Gastrocnemius medialis (tissue), 4 donors: Measurements from ENCODE around the gene FRS2.

ENCODE experiments used
- CTCF ChIP-seq, 5 experiments: fragments of 450-650 bp in 3 of 5; fragments of 200-600 bp in 2 of 5; sonication (generic) in 2 of 5; IDR thresholded peaks in 4 of 5; conservative IDR thresholded peaks in 1 of 5; 1 replicate in 4 of 5; 2 replicates in 1 of 5; pipeline ENCODE4 v1.5.1; 2016 to 2019; ENCODE audit warnings: antibody characterized with exemption in 5 of 5, mild to moderate bottlenecking in 3 of 5, moderate library complexity in 3 of 5
- POLR2A ChIP-seq, 2 donors: fragments of 450-650 bp; IDR thresholded peaks; one replicate each; pipeline ENCODE4 v1.6.1; 2017; ENCODE audit warnings: antibody characterized with exemption in 2 of 2, mild to moderate bottlenecking in 2 of 2, moderate library complexity in 2 of 2

GRCh38 chr12:69619050-69619449 is 148.9 kb downstream of the FRS2 start:
- no peak for TF ChIP-seq CTCF (IDR thresholded peaks at IDR 0.05 in 4 of 5, conservative IDR thresholded peaks at IDR 0.05 in 1 of 5)
- no peak for TF ChIP-seq POLR2A (IDR thresholded peaks at IDR 0.05)
